ENCODE measurements around the gene NTN4.

DNA sequence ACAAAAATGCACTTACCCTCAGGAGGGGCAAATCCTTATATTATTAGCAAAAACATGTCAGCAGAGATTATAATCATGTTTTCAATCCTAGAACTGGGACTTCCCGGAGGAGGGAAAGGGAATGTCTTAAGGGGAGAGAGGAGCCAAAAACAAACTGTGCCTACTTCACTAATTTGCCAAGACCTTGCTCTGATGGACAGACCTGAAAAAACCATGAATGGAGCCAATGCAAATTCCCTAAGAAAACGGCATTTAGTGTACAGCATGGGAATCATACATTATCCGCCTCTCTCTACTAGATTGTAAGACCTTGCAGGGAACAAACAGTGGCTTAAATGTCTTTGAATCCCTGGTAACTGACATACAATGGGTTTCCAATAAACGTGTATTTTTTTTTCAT lies 70.4 kb downstream of the NTN4 start:
- TF ChIP-seq CEBPB (IDR thresholded peaks at IDR 0.05; ENCODE audit: borderline replicate concordance in 1 of 2, low read depth in 2 of 2, low read length in 2 of 2) (no peak), CREM (IDR thresholded peaks at IDR 0.05; ENCODE audit: low read depth) (no peak), ZNF384 (IDR thresholded peaks at IDR 0.05; ENCODE audit: borderline replicate concordance, low read depth, low read length) (no peak), SUPT20H (IDR thresholded peaks at IDR 0.05; ENCODE audit: borderline replicate concordance, control insufficient read depth, low read depth, low read length) (no peak), SMC3 (IDR thresholded peaks at IDR 0.05; ENCODE audit: borderline replicate concordance, low read length) (no peak), TAF1 (IDR thresholded peaks at IDR 0.05; ENCODE audit: borderline replicate concordance, low read depth, low read length) (no peak)
- TF ChIP-seq, protein P1, sequence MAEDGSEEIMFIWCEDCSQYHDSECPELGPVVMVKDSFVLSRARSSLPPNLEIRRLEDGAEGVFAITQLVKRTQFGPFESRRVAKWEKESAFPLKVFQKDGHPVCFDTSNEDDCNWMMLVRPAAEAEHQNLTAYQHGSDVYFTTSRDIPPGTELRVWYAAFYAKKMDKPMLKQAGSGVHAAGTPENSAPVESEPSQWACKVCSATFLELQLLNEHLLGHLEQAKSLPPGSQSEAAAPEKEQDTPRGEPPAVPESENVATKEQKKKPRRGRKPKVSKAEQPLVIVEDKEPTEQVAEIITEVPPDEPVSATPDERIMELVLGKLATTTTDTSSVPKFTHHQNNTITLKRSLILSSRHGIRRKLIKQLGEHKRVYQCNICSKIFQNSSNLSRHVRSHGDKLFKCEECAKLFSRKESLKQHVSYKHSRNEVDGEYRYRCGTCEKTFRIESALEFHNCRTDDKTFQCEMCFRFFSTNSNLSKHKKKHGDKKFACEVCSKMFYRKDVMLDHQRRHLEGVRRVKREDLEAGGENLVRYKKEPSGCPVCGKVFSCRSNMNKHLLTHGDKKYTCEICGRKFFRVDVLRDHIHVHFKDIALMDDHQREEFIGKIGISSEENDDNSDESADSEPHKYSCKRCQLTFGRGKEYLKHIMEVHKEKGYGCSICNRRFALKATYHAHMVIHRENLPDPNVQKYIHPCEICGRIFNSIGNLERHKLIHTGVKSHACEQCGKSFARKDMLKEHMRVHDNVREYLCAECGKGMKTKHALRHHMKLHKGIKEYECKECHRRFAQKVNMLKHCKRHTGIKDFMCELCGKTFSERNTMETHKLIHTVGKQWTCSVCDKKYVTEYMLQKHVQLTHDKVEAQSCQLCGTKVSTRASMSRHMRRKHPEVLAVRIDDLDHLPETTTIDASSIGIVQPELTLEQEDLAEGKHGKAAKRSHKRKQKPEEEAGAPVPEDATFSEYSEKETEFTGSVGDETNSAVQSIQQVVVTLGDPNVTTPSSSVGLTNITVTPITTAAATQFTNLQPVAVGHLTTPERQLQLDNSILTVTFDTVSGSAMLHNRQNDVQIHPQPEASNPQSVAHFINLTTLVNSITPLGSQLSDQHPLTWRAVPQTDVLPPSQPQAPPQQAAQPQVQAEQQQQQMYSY (CRISPR knock-in tag; IDR thresholded peaks at IDR 0.05): no peak
- TF ChIP-seq, protein P2, sequence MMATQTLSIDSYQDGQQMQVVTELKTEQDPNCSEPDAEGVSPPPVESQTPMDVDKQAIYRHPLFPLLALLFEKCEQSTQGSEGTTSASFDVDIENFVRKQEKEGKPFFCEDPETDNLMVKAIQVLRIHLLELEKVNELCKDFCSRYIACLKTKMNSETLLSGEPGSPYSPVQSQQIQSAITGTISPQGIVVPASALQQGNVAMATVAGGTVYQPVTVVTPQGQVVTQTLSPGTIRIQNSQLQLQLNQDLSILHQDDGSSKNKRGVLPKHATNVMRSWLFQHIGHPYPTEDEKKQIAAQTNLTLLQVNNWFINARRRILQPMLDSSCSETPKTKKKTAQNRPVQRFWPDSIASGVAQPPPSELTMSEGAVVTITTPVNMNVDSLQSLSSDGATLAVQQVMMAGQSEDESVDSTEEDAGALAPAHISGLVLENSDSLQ (IDR thresholded peaks at IDR 0.05): no peak
- TF ChIP-seq, protein P3, sequence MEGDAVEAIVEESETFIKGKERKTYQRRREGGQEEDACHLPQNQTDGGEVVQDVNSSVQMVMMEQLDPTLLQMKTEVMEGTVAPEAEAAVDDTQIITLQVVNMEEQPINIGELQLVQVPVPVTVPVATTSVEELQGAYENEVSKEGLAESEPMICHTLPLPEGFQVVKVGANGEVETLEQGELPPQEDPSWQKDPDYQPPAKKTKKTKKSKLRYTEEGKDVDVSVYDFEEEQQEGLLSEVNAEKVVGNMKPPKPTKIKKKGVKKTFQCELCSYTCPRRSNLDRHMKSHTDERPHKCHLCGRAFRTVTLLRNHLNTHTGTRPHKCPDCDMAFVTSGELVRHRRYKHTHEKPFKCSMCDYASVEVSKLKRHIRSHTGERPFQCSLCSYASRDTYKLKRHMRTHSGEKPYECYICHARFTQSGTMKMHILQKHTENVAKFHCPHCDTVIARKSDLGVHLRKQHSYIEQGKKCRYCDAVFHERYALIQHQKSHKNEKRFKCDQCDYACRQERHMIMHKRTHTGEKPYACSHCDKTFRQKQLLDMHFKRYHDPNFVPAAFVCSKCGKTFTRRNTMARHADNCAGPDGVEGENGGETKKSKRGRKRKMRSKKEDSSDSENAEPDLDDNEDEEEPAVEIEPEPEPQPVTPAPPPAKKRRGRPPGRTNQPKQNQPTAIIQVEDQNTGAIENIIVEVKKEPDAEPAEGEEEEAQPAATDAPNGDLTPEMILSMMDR (IDR thresholded peaks at IDR 0.05 in 2 of 3, conservative IDR thresholded peaks at IDR 0.05 in 1 of 3; ENCODE audit: control insufficient read depth in 2 of 3, extremely low read depth in 1 of 3, insufficient read depth in 1 of 3, low read depth in 3 of 3, low read length in 3 of 3): no peak
